K562 (cell line): Measurements from ENCODE around the gene MAST3. TPM values are rescaled to one million over a fixed set of nuclear protein-coding genes. Genes with fewer than 3 reads are reported as not detected.

ENCODE experiments used
- ATAC-seq: fragments of 200-7000 bp; cut with Tn5 transposase; 3 replicates; pipeline ENCODE4 v1.9.1; 2020; ENCODE audit warnings: moderate library complexity
- BruUV-seq: library from RNA; stranded (reverse); fragments of 400-500 nt; replicated peaks from 2 replicates; lab custom pipeline; 2021; lab: Mats Ljungman, UMichigan
- CTCF ChIA-PET: fragments of 300-600 bp; formaldehyde crosslinking; extraction: SDS; loops from one replicate; lab custom pipeline; 2021; ENCODE audit warnings: low intra/inter-chr PET ratio; lab: Yijun Ruan, JAX
- POLR2A ChIA-PET: fragments of 300-600, 350-650 bp; sonication (Branson Sonifier 250); formaldehyde crosslinking; extraction: SDS; loops from one replicate; lab custom pipeline; 2021; ENCODE audit warnings: antibody characterized with exemption, inconsistent platforms; lab: Yijun Ruan, JAX
- DNase-seq, 4 experiments: peaks; one replicate each; pipeline versions ENCODE4 v3.0.0 to v3.0.0-alpha.2; 2011 to 2018; ENCODE audit warnings: low spot score in 3 of 4, mixed read lengths in 3 of 4; ENCODE audit errors: extremely low read depth in 1 of 4
- FAIRE-seq: peaks from 2 replicates; lab custom pipeline; 2011; peaks lifted over from hg19 to GRCh38; lab: Jason Lieb, UNC
- H2AFZ ChIP-seq: 2 replicates; pipeline ENCODE4 v1.6.0; 2011; ENCODE audit warnings: low read depth, low read length, control low read depth, inconsistent platforms
- H3K27ac ChIP-seq: fragments of 200-600 bp; 3 replicates; pipeline ENCODE4 v1.8.0; 2011; ENCODE audit warnings: low read depth, mild to moderate bottlenecking, control low read depth, inconsistent platforms, low read length, moderate library complexity, mixed read lengths; ENCODE audit errors: extremely low read depth
- H3K27me3 ChIP-seq, 2 experiments: fragments of 300-600 bp in 1 of 2; 2 replicates in 1 of 2; 3 replicates in 1 of 2; pipeline versions ENCODE4 v1.6.0 to v1.8.0; 2011; ENCODE audit warnings: inconsistent platforms in 2 of 2, low read length in 2 of 2, mild to moderate bottlenecking in 1 of 2, mixed read lengths in 1 of 2, moderate library complexity in 1 of 2; ENCODE audit not compliant: control insufficient read depth in 2 of 2, insufficient read depth in 2 of 2
- H3K36me3 ChIP-seq: fragments of 300-600 bp; 3 replicates; pipeline ENCODE4 v1.8.0; 2011; ENCODE audit warnings: mild to moderate bottlenecking, low read length, inconsistent platforms; ENCODE audit not compliant: control insufficient read depth, insufficient read depth
- H3K4me1 ChIP-seq, 2 experiments: fragments of 200-600 bp in 1 of 2; replicated peaks in 1 of 2; 2 replicates in 1 of 2; 3 replicates in 1 of 2; pipeline versions ENCODE4 v1.5.1 to v1.8.0; 2011; ENCODE audit warnings: inconsistent platforms in 2 of 2, low read length in 2 of 2, mild to moderate bottlenecking in 1 of 2, mixed read lengths in 1 of 2, moderate library complexity in 1 of 2; ENCODE audit not compliant: control insufficient read depth in 2 of 2, insufficient read depth in 2 of 2
- H3K4me2 ChIP-seq: 2 replicates; pipeline ENCODE4 v1.6.1; 2011; ENCODE audit warnings: low read length, control low read depth, inconsistent platforms, mixed read lengths; ENCODE audit not compliant: insufficient read depth
- H3K4me3 ChIP-seq: fragments of 200-600 bp; sonication (generic), shearing (Covaris generic); 2 replicates; pipeline ENCODE4 v1.5.1; 2016; ENCODE audit warnings: control low read depth, inconsistent platforms
- H3K79me2 ChIP-seq: fragments of 200-600 bp; 3 replicates; pipeline ENCODE4 v1.8.0; 2011; ENCODE audit warnings: low read length, inconsistent platforms; ENCODE audit not compliant: control insufficient read depth, insufficient read depth
- H3K9ac ChIP-seq, 2 experiments: 2 replicates each; pipeline versions ENCODE4 v1.6.0 to v1.6.1; 2011; ENCODE audit warnings: low read depth in 2 of 2, low read length in 2 of 2, control low read depth in 1 of 2, inconsistent platforms in 1 of 2, mild to moderate bottlenecking in 1 of 2, mixed read lengths in 1 of 2; ENCODE audit not compliant: insufficient read depth in 1 of 2
- H3K9me1 ChIP-seq: one replicate; pipeline ENCODE4 v1.6.0; 2011; ENCODE audit warnings: inconsistent platforms, mild to moderate bottlenecking, low read length, moderate library complexity; ENCODE audit not compliant: control insufficient read depth, insufficient read depth
- H3K9me3 ChIP-seq: replicated peaks from 2 replicates; pipeline ENCODE4 v1.5.1; 2011; ENCODE audit warnings: low read depth, low read length, inconsistent platforms; ENCODE audit not compliant: control insufficient read depth, insufficient read depth
- H4K20me1 ChIP-seq: replicated peaks from 2 replicates; pipeline ENCODE4 v1.6.1; 2011; ENCODE audit warnings: low read length, inconsistent platforms, mixed read lengths; ENCODE audit not compliant: control insufficient read depth, insufficient read depth
- BCOR ChIP-seq: fragments of 450-650 bp; IDR thresholded peaks from 2 replicates; pipeline ENCODE4 v1.6.1; 2016
- HDAC1 ChIP-seq, 2 experiments: fragments of 450-650 bp; IDR thresholded peaks; 2 replicates each; pipeline ENCODE4 v1.6.1; 2016 to 2017; ENCODE audit warnings: inconsistent platforms in 1 of 2, mild to moderate bottlenecking in 1 of 2, moderate library complexity in 1 of 2
- HMGN3 ChIP-seq: IDR thresholded peaks from 2 replicates; pipeline ENCODE4 v1.6.1; 2011; ENCODE audit warnings: borderline replicate concordance, low read depth, mild to moderate bottlenecking, mixed read lengths, low read length; ENCODE audit not compliant: insufficient read length; ENCODE audit errors: extremely low read depth
- MNT ChIP-seq, 2 experiments: fragments of 450-650 bp; conservative IDR thresholded peaks; 2 replicates each; pipeline ENCODE4 v1.6.1; 2017; ENCODE audit warnings: mild to moderate bottlenecking in 2 of 2, moderate library complexity in 2 of 2
- NRF1 ChIP-seq, 2 experiments: fragments of 450-650 bp; IDR thresholded peaks in 1 of 2; conservative IDR thresholded peaks in 1 of 2; 2 replicates each; pipeline ENCODE4 v1.6.1; 2014; ENCODE audit warnings: mild to moderate bottlenecking in 2 of 2
- POLR2G ChIP-seq: fragments of 200-400 bp; formaldehyde crosslinking; IDR thresholded peaks from 2 replicates; pipeline ENCODE4 v1.6.1; 2017; ENCODE audit warnings: low read depth, mild to moderate bottlenecking, antibody characterized with exemption, low read length, moderate library complexity
- RBM17 ChIP-seq: fragments of 200-400 bp; formaldehyde crosslinking; IDR thresholded peaks from 2 replicates; pipeline ENCODE4 v1.6.1; 2017; ENCODE audit warnings: low read depth, mild to moderate bottlenecking, low read length, borderline replicate concordance
- RHOXF2B ChIP-seq: fragments of 250-450 bp; sonication (Bioruptor Pico); conservative IDR thresholded peaks from 2 replicates; pipeline ENCODE4 v1.5.1; 2021
- SIN3A ChIP-seq, 2 experiments: fragments of 150-350 bp in 1 of 2; IDR thresholded peaks; 2 replicates each; pipeline ENCODE4 v1.6.1; 2011 to 2016; ENCODE audit warnings: borderline replicate concordance in 2 of 2, low read depth in 2 of 2, low read length in 2 of 2, mild to moderate bottlenecking in 2 of 2, moderate library complexity in 2 of 2; ENCODE audit not compliant: control insufficient read depth in 1 of 2
- SRF ChIP-seq, 2 experiments: fragments of 250-450, 450-650 bp in 1 of 2; sonication (Bioruptor Pico) in 1 of 2; sonication (generic) in 1 of 2; formaldehyde crosslinking; IDR thresholded peaks; 2 replicates each; pipeline versions ENCODE4 v1.5.0 to v1.5.1; 2020 to 2022; ENCODE audit warnings: mild to moderate bottlenecking in 1 of 2, missing genetic modification reagents in 1 of 2
- TRIM28 ChIP-seq: fragments of 450-650 bp; IDR thresholded peaks from 2 replicates; pipeline ENCODE4 v1.6.1; 2017
- ZBTB7A ChIP-seq: IDR thresholded peaks from 2 replicates; pipeline ENCODE4 v1.6.1; 2011; ENCODE audit warnings: low read depth, mild to moderate bottlenecking, low read length, moderate library complexity, borderline replicate concordance; ENCODE audit not compliant: control insufficient read depth
- ZNF444 ChIP-seq: fragments of 250-450 bp; sonication (Bioruptor Pico); IDR thresholded peaks from 2 replicates; pipeline ENCODE4 v1.4.0; 2020; ENCODE audit warnings: mild to moderate bottlenecking, moderate library complexity
- WGBS: fragments of 100-300 bp; shearing (Covaris generic); methylation state at CpG from one replicate; pipeline ENCODE4 v1.1.6; 2016; ENCODE audit warnings: low coverage, mixed read lengths; ENCODE audit not compliant: insufficient coverage; ENCODE audit errors: missing lambda C conversion rate; 5-methylcytosine and 5-hydroxymethylcytosine counted together
- in situ Hi-C: fragments of 300-500 bp; cut with MboI; formaldehyde crosslinking; loops from 4 replicates; pipeline ENCODE4 v1.15.0; 2018; ENCODE audit warnings: inconsistent platforms, mixed read lengths
- intact Hi-C: fragments of 100-400 bp; cut with micrococcal nuclease; formaldehyde crosslinking; loops from 2 replicates; pipeline ENCODE4 v1.14.2; 2022
- polyA plus RNA-seq, 8 experiments: library from polyadenylated mRNA; depleted of rRNA in 4 of 8; stranded (reverse) in 5 of 8; unstranded in 3 of 8; fragments of >200 nt; fragmentation: Nextera tagmentation in 2 of 8; fragmentation: Illumina TruSeq in 1 of 8; extraction: Ambion mirVana in 2 of 8; extraction: Trizol in 1 of 8; gene quantifications; 2 replicates each; pipeline versions ENCODE4 v1.2.1 to v1.2.3, GENCODE V29; 2011 to 2014; ENCODE audit warnings: inconsistent platforms in 1 of 8, missing spikeins in 1 of 8
- total RNA-seq, 7 experiments: library from RNA; depleted of rRNA in 6 of 7; stranded (reverse); fragments of >200 nt in 6 of 7; fragmentation: Illumina TruSeq in 2 of 7; extraction: Trizol in 2 of 7; gene quantifications; 2 replicates each; pipeline versions ENCODE4 v1.2.1 to v1.2.3, GENCODE V29; 2011 to 2021; ENCODE audit warnings: low replicate concordance in 1 of 7
- TF ChIP-seq, protein P1 (sequence below): fragments of 250-450 bp; sonication (Bioruptor Pico); IDR thresholded peaks from 2 replicates; pipeline ENCODE4 v1.5.0; 2020; ENCODE audit warnings: mild to moderate bottlenecking, borderline replicate concordance
- TF ChIP-seq, protein P2 (sequence below): sonication (generic); formaldehyde crosslinking; IDR thresholded peaks from 2 replicates; pipeline ENCODE4 v1.8.1; 2023; ENCODE audit warnings: mild to moderate bottlenecking, missing genetic modification reagents, moderate library complexity

MAST3 gene
- total and polyA plus RNA-seq, 9 of the 15 experiments (the other 6 are each of a cell fraction or from before 2014, with no cell fraction given), result 0.94 to 9.9 (median 2.4) TPM

GRCh38 chr19:18194554-18195238, 97.1 kb downstream of the MAST3 start:
- Histone ChIP-seq H3K27me3 (no peaks in the 10 kb centered on the region), H4K20me1 (peaks cover 6% of the 10 kb centered on the region; the same call in 1 of the 2 replicates), H3K9me3 (no peaks in the 10 kb centered on the region), H3K27ac (peak overlapping the region; percentile 80), H3K4me2 (peak overlapping the region; percentile 94), H3K9me1 (no peaks in the 10 kb centered on the region), H3K79me2 (peaks cover 18% of the 10 kb centered on the region), H2AFZ (peak overlapping the region; percentile 81), H3K36me3 (peaks cover 42% of the 10 kb centered on the region; the same call in 2 of the 3 replicates), H3K9ac (peak overlapping the region; percentile 69 to 96), H3K4me3 (peak overlapping the region; percentile 89), H3K4me1 (peaks cover 17 to 43% of the 10 kb centered on the region in 2 experiments; a peak in 4 of 5 replicates)
- in situ Hi-C loops (no loop called here), intact Hi-C loops (no loop called here)
- ATAC-seq (peak; percentile 47), FAIRE-seq (peak; percentile 60), DNase-seq (peak; percentile 70 to 86 (median 82))
- WGBS, result 12% methylated on average over 17 of the region's 27 CpGs
- no TSS peak for BruUV-seq
- ChIA-PET POLR2A (interaction anchor here (0.6 to 2.3 kb wide), 5 partner anchors 10 to 988 kb away, joined by 3 to 11 read pairs (median 3); no protein-coding TSS in a partner anchor), CTCF (no interaction called here)
- TF ChIP-seq NRF1 (conservative IDR thresholded peaks at IDR 0.05 in 1 of 2, IDR thresholded peaks at IDR 0.05 in 1 of 2) (peak; percentile 82 to 84), MNT (conservative IDR thresholded peaks at IDR 0.05) (peak; percentile 76 to 86), RBM17 (no peak), POLR2G (0 out of 2 replicates have a peak, but pooled peaks have one; percentile 11), ZBTB7A (peak; percentile 43; the same call in 1 of the 2 replicates), HMGN3 (peak; percentile 21), SIN3A (IDR thresholded peaks at IDR 0.05; ENCODE audit: borderline replicate concordance in 2 of 2, control insufficient read depth in 1 of 2, low read depth in 2 of 2, low read length in 2 of 2) (0 out of 4 replicates have a peak, but pooled peaks of 1 of the 2 experiments have one; percentile 47), ZNF444 (CRISPR knock-in tag) (no peak), BCOR (no peak), TRIM28 (no peak), RHOXF2B (CRISPR knock-in tag) (no peak), SRF (CRISPR knock-in tag; IDR thresholded peaks at IDR 0.05) (0 out of 4 replicates have a peak, but pooled peaks of 1 of the 2 experiments have one; percentile 33), HDAC1 (IDR thresholded peaks at IDR 0.05) (peak in 1 of 2 experiments; percentile 47; a peak in 2 of 4 replicates)
- TF ChIP-seq, protein P1, sequence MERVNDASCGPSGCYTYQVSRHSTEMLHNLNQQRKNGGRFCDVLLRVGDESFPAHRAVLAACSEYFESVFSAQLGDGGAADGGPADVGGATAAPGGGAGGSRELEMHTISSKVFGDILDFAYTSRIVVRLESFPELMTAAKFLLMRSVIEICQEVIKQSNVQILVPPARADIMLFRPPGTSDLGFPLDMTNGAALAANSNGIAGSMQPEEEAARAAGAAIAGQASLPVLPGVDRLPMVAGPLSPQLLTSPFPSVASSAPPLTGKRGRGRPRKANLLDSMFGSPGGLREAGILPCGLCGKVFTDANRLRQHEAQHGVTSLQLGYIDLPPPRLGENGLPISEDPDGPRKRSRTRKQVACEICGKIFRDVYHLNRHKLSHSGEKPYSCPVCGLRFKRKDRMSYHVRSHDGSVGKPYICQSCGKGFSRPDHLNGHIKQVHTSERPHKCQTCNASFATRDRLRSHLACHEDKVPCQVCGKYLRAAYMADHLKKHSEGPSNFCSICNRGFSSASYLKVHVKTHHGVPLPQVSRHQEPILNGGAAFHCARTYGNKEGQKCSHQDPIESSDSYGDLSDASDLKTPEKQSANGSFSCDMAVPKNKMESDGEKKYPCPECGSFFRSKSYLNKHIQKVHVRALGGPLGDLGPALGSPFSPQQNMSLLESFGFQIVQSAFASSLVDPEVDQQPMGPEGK, result no peak
- TF ChIP-seq, protein P2, sequence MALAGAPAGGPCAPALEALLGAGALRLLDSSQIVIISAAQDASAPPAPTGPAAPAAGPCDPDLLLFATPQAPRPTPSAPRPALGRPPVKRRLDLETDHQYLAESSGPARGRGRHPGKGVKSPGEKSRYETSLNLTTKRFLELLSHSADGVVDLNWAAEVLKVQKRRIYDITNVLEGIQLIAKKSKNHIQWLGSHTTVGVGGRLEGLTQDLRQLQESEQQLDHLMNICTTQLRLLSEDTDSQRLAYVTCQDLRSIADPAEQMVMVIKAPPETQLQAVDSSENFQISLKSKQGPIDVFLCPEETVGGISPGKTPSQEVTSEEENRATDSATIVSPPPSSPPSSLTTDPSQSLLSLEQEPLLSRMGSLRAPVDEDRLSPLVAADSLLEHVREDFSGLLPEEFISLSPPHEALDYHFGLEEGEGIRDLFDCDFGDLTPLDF, result no peak
